HepG2 (cell line): ENCODE results near the gene NFATC2. TPM values are rescaled to one million over a fixed set of nuclear protein-coding genes. Genes with fewer than 3 reads are reported as not detected.

Experiments used
- ATAC-seq: fragments of 200-7000 bp; cut with Tn5 transposase; 3 replicates; pipeline ENCODE4 v1.9.1; 2020; ENCODE audit warnings: mild to moderate bottlenecking, moderate library complexity
- BruUV-seq: library from RNA; stranded (reverse); fragments of 400-500 nt; replicated peaks from 2 replicates; lab custom pipeline; 2021; lab: Mats Ljungman, UMichigan
- CTCF ChIA-PET: fragments of 300-600 bp; formaldehyde crosslinking; extraction: SDS; loops from one replicate; lab custom pipeline; 2021; ENCODE audit warnings: low total read pairs, inconsistent platforms, low intra/inter-chr PET ratio; lab: Yijun Ruan, JAX
- POLR2A ChIA-PET: fragments of 350-600 bp; sonication (Branson Sonifier 250); formaldehyde crosslinking; loops from one replicate; lab custom pipeline; 2020; ENCODE audit warnings: antibody characterized with exemption, inconsistent platforms; lab: Yijun Ruan, JAX
- DNase-seq: peaks from one replicate; pipeline ENCODE4 v3.0.0-alpha.2; 2015; ENCODE audit warnings: low spot score
- FAIRE-seq: peaks from 3 replicates; lab custom pipeline; 2011; peaks lifted over from hg19 to GRCh38; lab: Jason Lieb, UNC
- H2AFZ ChIP-seq: one replicate; pipeline ENCODE4 v1.6.1; 2011; ENCODE audit warnings: low read length, inconsistent platforms
- H3K27ac ChIP-seq: fragments of 300-600 bp; 3 replicates; pipeline ENCODE4 v1.8.0; 2011; ENCODE audit warnings: mixed run types, mild to moderate bottlenecking, mixed read lengths, low read length, inconsistent platforms; ENCODE audit not compliant: insufficient read depth; ENCODE audit errors: extremely low read length
- H3K27me3 ChIP-seq, 2 experiments: fragments of 200-600 bp in 1 of 2; 2 replicates in 1 of 2; 3 replicates in 1 of 2; pipeline versions ENCODE4 v1.6.0 to v1.8.0; 2011; ENCODE audit warnings: low read length in 2 of 2, mild to moderate bottlenecking in 2 of 2, moderate library complexity in 2 of 2, inconsistent platforms in 1 of 2; ENCODE audit not compliant: insufficient read depth in 2 of 2, control insufficient read depth in 1 of 2
- H3K36me3 ChIP-seq, 2 experiments: fragments of 200-600 bp in 1 of 2; replicated peaks in 1 of 2; 2 replicates in 1 of 2; 3 replicates in 1 of 2; pipeline versions ENCODE4 v1.5.1 to v1.8.0; 2011; ENCODE audit warnings: low read length in 2 of 2, inconsistent platforms in 1 of 2; ENCODE audit not compliant: insufficient read depth in 2 of 2, control insufficient read depth in 1 of 2
- H3K4me1 ChIP-seq: 2 replicates; pipeline ENCODE4 v1.5.1; 2012; ENCODE audit warnings: low read length, inconsistent platforms; ENCODE audit not compliant: insufficient read depth
- H3K4me2 ChIP-seq: 2 replicates; pipeline ENCODE4 v1.6.0; 2011; ENCODE audit warnings: low read depth, low read length, inconsistent platforms
- H3K4me3 ChIP-seq, 3 experiments: fragments of 200-600 bp in 1 of 3; sonication (generic), shearing (Covaris generic) in 1 of 3; replicated peaks in 1 of 3; 2 replicates each; pipeline ENCODE4 v1.5.1; 2011 to 2016; ENCODE audit warnings: low read length in 3 of 3, inconsistent platforms in 2 of 3, low read depth in 2 of 3, mild to moderate bottlenecking in 2 of 3, control low read depth in 1 of 3, mixed read lengths in 1 of 3; ENCODE audit not compliant: insufficient read depth in 1 of 3
- H3K79me2 ChIP-seq: one replicate; pipeline ENCODE4 v1.6.1; 2011; ENCODE audit warnings: low read length, inconsistent platforms; ENCODE audit not compliant: insufficient read depth
- H3K9ac ChIP-seq: 2 replicates; pipeline ENCODE4 v1.6.0; 2011; ENCODE audit warnings: mild to moderate bottlenecking, low read depth, low read length, inconsistent platforms; ENCODE audit not compliant: insufficient read depth
- H3K9me3 ChIP-seq: 2 replicates; pipeline ENCODE4 v1.5.1; 2012; ENCODE audit warnings: mild to moderate bottlenecking, low read length
- H4K20me1 ChIP-seq: 2 replicates; pipeline ENCODE4 v1.6.0; 2011; ENCODE audit warnings: inconsistent platforms, mild to moderate bottlenecking, low read length, moderate library complexity; ENCODE audit not compliant: insufficient read depth
- CENPX ChIP-seq: sonication (generic); formaldehyde crosslinking; IDR thresholded peaks from 2 replicates; pipeline ENCODE4 v1.9.0; 2021; ENCODE audit warnings: mild to moderate bottlenecking, missing genetic modification reagents, moderate library complexity
- DPF2 ChIP-seq: sonication (generic); formaldehyde crosslinking; IDR thresholded peaks from 2 replicates; pipeline ENCODE4 v1.4.0; 2020; ENCODE audit warnings: mild to moderate bottlenecking, low read depth, missing genetic modification reagents, borderline replicate concordance
- GATA4 ChIP-seq: sonication (generic); IDR thresholded peaks from 2 replicates; pipeline ENCODE4 v1.6.1; 2016; ENCODE audit warnings: antibody characterized with exemption, low read depth, borderline replicate concordance
- HNRNPL ChIP-seq: fragments of 200-400 bp; formaldehyde crosslinking; IDR thresholded peaks from 2 replicates; pipeline ENCODE4 v1.6.1; 2017; ENCODE audit warnings: mild to moderate bottlenecking, low read depth, low read length
- IRF2 ChIP-seq: IDR thresholded peaks from 2 replicates; pipeline ENCODE4 v1.6.1; 2018; ENCODE audit warnings: missing genetic modification reagents, missing compliant biosample characterization
- IRX3 ChIP-seq: sonication (generic); formaldehyde crosslinking; IDR thresholded peaks from 2 replicates; pipeline ENCODE4 v1.8.1; 2023; ENCODE audit warnings: mild to moderate bottlenecking, low read depth, missing genetic modification reagents, borderline replicate concordance
- NR2F1 ChIP-seq, 2 experiments: fragments of 450-650 bp in 1 of 2; formaldehyde crosslinking in 1 of 2; IDR thresholded peaks; 2 replicates each; pipeline versions ENCODE4 v1.5.0 to v1.6.1; 2016 to 2020; ENCODE audit warnings: mild to moderate bottlenecking in 1 of 2, missing compliant biosample characterization in 1 of 2, missing genetic modification reagents in 1 of 2, moderate library complexity in 1 of 2
- POLR2AphosphoS2 ChIP-seq: IDR thresholded peaks from 2 replicates; pipeline ENCODE4 v1.6.1; 2011; ENCODE audit warnings: low read depth, low read length, improper control_type of control experiment
- STAG1 ChIP-seq: sonication (generic); formaldehyde crosslinking; IDR thresholded peaks from 2 replicates; pipeline ENCODE4 v1.4.0; 2020; ENCODE audit warnings: missing genetic modification reagents
- ZNF205 ChIP-seq: IDR thresholded peaks from 2 replicates; pipeline ENCODE4 v1.6.1; 2018; ENCODE audit warnings: missing biosample characterization, missing genetic modification reagents
- ZNF317 ChIP-seq: sonication (generic); formaldehyde crosslinking; IDR thresholded peaks from 2 replicates; pipeline ENCODE4 v1.5.0; 2020; ENCODE audit warnings: mild to moderate bottlenecking, missing genetic modification reagents
- ZNF318 ChIP-seq: sonication (generic); formaldehyde crosslinking; IDR thresholded peaks from 2 replicates; pipeline ENCODE4 v1.4.0; 2020; ENCODE audit warnings: mild to moderate bottlenecking, missing genetic modification reagents
- ZNF501 ChIP-seq: sonication (generic); formaldehyde crosslinking; IDR thresholded peaks from 2 replicates; pipeline ENCODE4 v1.5.1; 2020; ENCODE audit warnings: mild to moderate bottlenecking, moderate library complexity, missing genetic modification reagents
- ZNF616 ChIP-seq: sonication (generic); formaldehyde crosslinking; IDR thresholded peaks from 2 replicates; pipeline ENCODE4 v1.5.0; 2020; ENCODE audit warnings: low read depth, mild to moderate bottlenecking, missing genetic modification reagents
- ZNF703 ChIP-seq: sonication (generic); formaldehyde crosslinking; IDR thresholded peaks from 2 replicates; pipeline ENCODE4 v1.5.1; 2020; ENCODE audit warnings: missing genetic modification reagents, mild to moderate bottlenecking, moderate library complexity, borderline replicate concordance
- ZNF709 ChIP-seq: sonication (generic); formaldehyde crosslinking; IDR thresholded peaks from 2 replicates; pipeline ENCODE4 v1.5.0; 2020; ENCODE audit warnings: mild to moderate bottlenecking, missing genetic modification reagents
- ZNF782 ChIP-seq: sonication (generic); formaldehyde crosslinking; IDR thresholded peaks from 2 replicates; pipeline ENCODE4 v1.4.0; 2020; ENCODE audit warnings: missing genetic modification reagents, mild to moderate bottlenecking, borderline replicate concordance
- in situ Hi-C: cut with HindIII; loops from 2 replicates; pipeline ENCODE4 v1.10.0; 2017; ENCODE audit warnings: low pct_unique_long_range_greater_than_20kb; ENCODE audit not compliant: extremely low pct_ligation_motif_present
- intact Hi-C: fragments of 100-400 bp; cut with micrococcal nuclease; formaldehyde crosslinking; loops from one replicate; pipeline ENCODE4 v1.10.0; 2022; ENCODE audit not compliant: unreplicated experiment
- polyA plus RNA-seq, 8 experiments: library from polyadenylated mRNA; depleted of rRNA in 3 of 8; stranded (reverse) in 7 of 8; unstranded in 1 of 8; fragments of >200 nt; fragmentation: Illumina TruSeq in 4 of 8; extraction: Trizol in 4 of 8; gene quantifications; 2 replicates each; pipeline versions ENCODE4 v1.2.1 to v1.2.3, GENCODE V29; 2011 to 2016; ENCODE audit warnings: low read depth in 4 of 8, missing spikeins in 1 of 8, mixed read lengths in 1 of 8; ENCODE audit not compliant: insufficient read depth in 1 of 8
- total RNA-seq, 5 experiments: library from RNA; depleted of rRNA; stranded (reverse); fragments of >200 nt; fragmentation: Illumina TruSeq; extraction: Trizol; gene quantifications; 2 replicates each; pipeline ENCODE4 v1.2.3, GENCODE V29; 2016; ENCODE audit warnings: low read depth in 1 of 5

NFATC2 gene
- total and polyA plus RNA-seq, 2 of the 13 experiments (the other 11 are each of a cell fraction or from before 2014, with no cell fraction given) = 1.9 to 3.3 TPM

GRCh38 chr20:51388227-51388626, 154.3 kb downstream of the NFATC2 start:
- H3K27ac ChIP-seq = no peak overlapping the region
- TF ChIP-seq ZNF782 (CRISPR knock-in tag) = no peak
- TF ChIP-seq ZNF616 = no peak
- no peak for TF ChIP-seq IRF2 (CRISPR knock-in tag)
- TF ChIP-seq ZNF317 = no peak
- TF ChIP-seq CENPX (CRISPR knock-in tag) = no peak
- no peak for TF ChIP-seq STAG1 (CRISPR knock-in tag)
- no peak for TF ChIP-seq NR2F1 (CRISPR knock-in tag; IDR thresholded peaks at IDR 0.05)
- TF ChIP-seq HNRNPL = no peak
- TF ChIP-seq GATA4 = no peak
- TF ChIP-seq ZNF709 = no peak
- no peak for TF ChIP-seq ZNF501
- no peak for TF ChIP-seq POLR2AphosphoS2
- TF ChIP-seq IRX3 (CRISPR knock-in tag) = no peak
- TF ChIP-seq DPF2 = no peak
- TF ChIP-seq ZNF703 (CRISPR knock-in tag) = no peak
- no peak for TF ChIP-seq ZNF318 (CRISPR knock-in tag)
- no peak for TF ChIP-seq ZNF205 (CRISPR knock-in tag)
- H3K9ac ChIP-seq = no peak overlapping the region
- H3K4me1 ChIP-seq = no peaks in the 10 kb centered on the region
- intact Hi-C loops (loop anchor here (10.0 kb wide), 1 partner anchor 67 kb away; no protein-coding TSS in a partner anchor), in situ Hi-C loops (no loop called here)
- ATAC-seq = no peak
- ChIA-PET POLR2A (no interaction called here), CTCF (no interaction called here)
- no peak for DNase-seq
- no peaks in the 10 kb centered on the region for H3K79me2 ChIP-seq
- no peak for FAIRE-seq
- H3K4me3 ChIP-seq = no peak overlapping the region
- H3K4me2 ChIP-seq = no peak overlapping the region
- H3K9me3 ChIP-seq = no peaks in the 10 kb centered on the region
- no peaks in the 10 kb centered on the region for H3K27me3 ChIP-seq
- no peak overlapping the region for H2AFZ ChIP-seq
- H4K20me1 ChIP-seq = no peaks in the 10 kb centered on the region
- peaks cover 1 to 15% of the 10 kb centered on the region in 2 experiments; a peak in 3 of 5 replicates for H3K36me3 ChIP-seq
- no TSS peak for BruUV-seq
